Activated CD4-positive, alpha-beta memory T cell treated with anti-CD3 and anti-CD28 coated beads, Interleukin-2, amount 10 ng/mL, durations not matched to agents 7 days and 5 days (primary cell): ENCODE results near the gene RAB15. TPM values are rescaled to one million over a fixed set of nuclear protein-coding genes. Genes with fewer than 3 reads are reported as not detected.

Experiments
- CTCF ChIA-PET: fragments of 350-600 bp; sonication (Branson Sonifier 250); formaldehyde crosslinking; loops from one replicate; lab custom pipeline; 2021; ENCODE audit warnings: antibody characterized with exemption, inconsistent platforms; lab: Charles Lee
- POLR2A ChIA-PET: fragments of 350-600 bp; sonication (Branson Sonifier 250); formaldehyde crosslinking; loops from one replicate; lab custom pipeline; 2021; ENCODE audit warnings: antibody characterized with exemption; lab: Charles Lee
- DNase-seq: peaks from one replicate; pipeline ENCODE4 v3.0.0-alpha.2; 2020
- H3K27ac Mint-ChIP-seq: one replicate; pipeline ENCODE4 v1.8.0; 2021; ENCODE audit warnings: mild to moderate bottlenecking, mixed read lengths
- H3K27me3 Mint-ChIP-seq: one replicate; pipeline ENCODE4 v1.8.0; 2021; ENCODE audit warnings: mixed read lengths
- H3K36me3 Mint-ChIP-seq: one replicate; pipeline ENCODE4 v1.8.0; 2021; ENCODE audit warnings: low read depth, mixed read lengths
- H3K4me1 Mint-ChIP-seq: one replicate; pipeline ENCODE4 v1.8.0; 2021; ENCODE audit warnings: mixed read lengths
- H3K4me3 Mint-ChIP-seq: one replicate; pipeline ENCODE4 v1.8.0; 2021; ENCODE audit warnings: mild to moderate bottlenecking, mixed read lengths
- H3K9me3 Mint-ChIP-seq: one replicate; pipeline ENCODE4 v1.8.0; 2021; ENCODE audit warnings: mixed read lengths
- total RNA-seq, 2 experiments: library from RNA; stranded (reverse); gene quantifications; one replicate each; pipeline ENCODE4 v1.2.3, GENCODE V29; 2021

Gene RAB15
- total RNA-seq, 2 experiments from 2014 or later: 1.5 to 1.7 TPM

DNA sequence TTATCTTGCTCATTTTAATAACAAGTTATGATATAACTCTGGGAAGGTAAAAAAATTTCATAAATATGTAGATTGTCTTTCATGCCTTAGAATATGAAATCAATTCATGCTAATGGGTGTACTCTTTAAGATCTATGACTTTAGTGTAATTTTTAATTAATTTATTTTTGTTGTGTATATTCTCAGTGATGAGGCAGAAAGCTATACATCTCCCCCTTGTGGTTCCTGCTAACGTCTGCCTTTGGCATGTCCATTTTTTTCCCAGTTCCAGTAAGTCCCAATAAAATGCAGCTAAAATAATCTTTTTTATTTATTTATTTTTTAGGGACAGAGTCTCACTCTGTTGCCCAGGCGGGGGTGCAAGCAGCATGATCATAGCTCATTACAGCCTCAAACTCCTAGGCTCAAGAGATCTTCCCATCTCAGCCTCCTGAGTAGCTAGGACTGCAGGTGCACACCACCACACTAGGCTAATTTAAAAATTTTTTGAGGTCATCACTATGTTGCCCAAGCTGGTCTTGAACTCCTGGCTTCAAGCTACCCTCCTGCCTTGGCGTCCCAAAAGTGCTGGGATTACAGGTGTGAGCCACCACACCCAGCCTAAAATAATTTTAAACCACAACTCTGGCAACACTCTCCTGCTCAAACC lies 61.2 kb downstream of the RAB15 start:
- CTCF ChIA-PET: interaction anchor here (0.5 to 2.6 kb wide), 11 partner anchors 10 to 471 kb away, joined by 3 to 7 read pairs (median 5); partner anchors contain the start of gene SPTB
- Mint-ChIP-seq H3K27me3 (peaks cover 24% of the 10 kb centered on the region), H3K4me1 (peaks cover 22% of the 10 kb centered on the region), H3K27ac (no peak overlapping the region), H3K4me3 (no peak overlapping the region), H3K9me3 (no peaks in the 10 kb centered on the region), H3K36me3 (peaks cover 9% of the 10 kb centered on the region)
- no peak for DNase-seq
- POLR2A ChIA-PET: no interaction called here

GRCh38 chr14:64906022-64906421 lies 66.1 kb downstream of the RAB15 start:
- Mint-ChIP-seq H3K27me3 (peaks cover 40% of the 10 kb centered on the region), H3K4me3 (no peak overlapping the region), H3K27ac (no peak overlapping the region), H3K36me3 (no peaks in the 10 kb centered on the region), H3K4me1 (no peaks in the 10 kb centered on the region), H3K9me3 (no peaks in the 10 kb centered on the region)
- CTCF ChIA-PET: interaction anchor here (0.6 kb wide), 1 partner anchor 69 kb away, joined by 4 read pairs; no protein-coding TSS in a partner anchor
- no peak for DNase-seq
- POLR2A ChIA-PET: interaction anchor here (0.7 to 1.6 kb wide), 2 partner anchors 22 to 390 kb away, joined by 3 read pairs; no protein-coding TSS in a partner anchor

DNA sequence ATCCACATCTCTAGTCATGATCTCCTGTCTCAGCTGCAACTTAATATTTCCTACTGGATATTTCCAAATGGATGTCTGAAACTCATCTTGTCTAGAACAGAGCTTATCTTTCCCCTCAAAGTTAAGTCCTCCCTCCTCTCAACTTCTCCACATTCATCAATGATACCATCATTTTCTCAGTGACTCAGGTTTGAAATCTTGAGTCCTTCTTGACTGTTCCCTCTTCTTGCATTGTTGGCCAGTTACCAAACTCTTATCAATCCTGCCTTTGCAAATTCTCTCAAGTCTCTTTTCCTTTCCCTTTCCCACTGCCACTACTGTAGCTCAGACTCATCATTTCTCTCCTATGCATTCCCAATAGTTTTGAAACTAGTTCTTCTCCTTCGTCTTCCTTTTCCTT lies 72.2 kb downstream of the RAB15 start:
- POLR2A ChIA-PET: no interaction called here

More for the DNA sequence above, 72.2 kb downstream of the RAB15 start:
- Mint-ChIP-seq H3K4me1 (no peaks in the 10 kb centered on the region), H3K27ac (no peak overlapping the region), H3K27me3 (peaks cover 40% of the 10 kb centered on the region), H3K9me3 (no peaks in the 10 kb centered on the region), H3K4me3 (no peak overlapping the region), H3K36me3 (no peaks in the 10 kb centered on the region)
- DNase-seq: no peak
- CTCF ChIA-PET: interaction anchor here (0.8 to 2.4 kb wide), 3 partner anchors 8 to 227 kb away, joined by 3 to 12 read pairs (median 4); no protein-coding TSS in a partner anchor

Other genes starting within 250 kb of the RAB15 start
- under 1 TPM; 0.08 to 0.10 TPM for gene SPTB, start 92.4 kb downstream of the RAB15 start, total RNA-seq
- 10 to 100 TPM; 80.6 to 91.1 TPM for gene CHURC1, start 57.9 kb downstream of the RAB15 start, total RNA-seq
- not detected for gene GPX2, start 29.6 kb downstream of the RAB15 start, total RNA-seq
- 10 to 100 TPM; 12.3 to 16.1 TPM for gene FNTB, start 14.6 kb upstream of the RAB15 start, total RNA-seq
- 100 to 1,000 TPM; 134 to 135 TPM for gene MAX, start 130.2 kb upstream of the RAB15 start, total RNA-seq